GM21528 (cell line): ENCODE results near the gene NUP107.
"Not testable (repeated sequence)": the region's sequence is repeated elsewhere in the genome, so short reads cannot be mapped to it uniquely, and the experiment has no call there.

ENCODE experiments used
- ATAC-seq: cut with Tn5 transposase; IDR thresholded peaks from one replicate; pipeline ENCODE4 v1.9.1; 2021; ENCODE audit warnings: mild to moderate bottlenecking, moderate library complexity; ENCODE audit not compliant: unreplicated experiment, low FRiP score

The NUP107 gene

GRCh38 chr12:68686595-68687521, at the start of gene NUP107:
Gene NUP107, plus strand, starts transcription at chr12:68686978. Its CDS starts 88 bp downstream, at chr12:68687066.
- peak; percentile 92 for ATAC-seq

GRCh38 chr12:68637439-68637838, 49.3 kb upstream of the NUP107 start:
- not testable (repeated sequence) for ATAC-seq

- ATAC-seq: no peak
Observed at GRCh38 chr12:68638171-68638570, 48.6 kb upstream of the NUP107 start.

GRCh38 chr12:68638721-68639395, 47.9 kb upstream of the NUP107 start:
- ATAC-seq: no peak

GRCh38 chr12:68639396-68639767, 47.4 kb upstream of the NUP107 start:
- no peak for ATAC-seq

GRCh38 chr12:68641138-68641537, 45.6 kb upstream of the NUP107 start:
- ATAC-seq: peak; percentile 86

GRCh38 chr12:68646484-68646883, 40.3 kb upstream of the NUP107 start:
- ATAC-seq: no peak

- no peak for ATAC-seq
Observed at GRCh38 chr12:68647507-68647906, 39.3 kb upstream of the NUP107 start.

GRCh38 chr12:68648179-68648578, 38.6 kb upstream of the NUP107 start:
- ATAC-seq: no peak

- ATAC-seq: no peak
Observed at GRCh38 chr12:68665016-68665569, 21.7 kb upstream of the NUP107 start.

GRCh38 chr12:68667291-68667690, 19.5 kb upstream of the NUP107 start:
- no peak for ATAC-seq

GRCh38 chr12:68667896-68668295, 18.9 kb upstream of the NUP107 start:
- no peak for ATAC-seq

- ATAC-seq: no peak
Observed at GRCh38 chr12:68671179-68671578, 15.6 kb upstream of the NUP107 start.

GRCh38 chr12:68673788-68674187, 13.0 kb upstream of the NUP107 start:
- no peak for ATAC-seq

- no peak for ATAC-seq
Observed at GRCh38 chr12:68674376-68674775, 12.4 kb upstream of the NUP107 start.

- no peak for ATAC-seq
Observed at GRCh38 chr12:68675101-68675842, 11.5 kb upstream of the NUP107 start.

GRCh38 chr12:68676854-68677253, 9.9 kb upstream of the NUP107 start:
- ATAC-seq: not testable (repeated sequence)

GRCh38 chr12:68686262-68686594, 550 bp upstream of the NUP107 start:
- peak; percentile 1 for ATAC-seq

GRCh38 chr12:68695454-68695853, 8.7 kb downstream of the NUP107 start:
- ATAC-seq: no peak

GRCh38 chr12:68699486-68699885, 12.7 kb downstream of the NUP107 start:
- ATAC-seq: no peak

GRCh38 chr12:68727776-68728175, 41.0 kb downstream of the NUP107 start:
- no peak for ATAC-seq
